Measurements from ENCODE around the gene KRT80. TPM values are rescaled to one million over a fixed set of nuclear protein-coding genes. Genes with fewer than 3 reads are reported as not detected.

The KRT80 gene
- total RNA-seq, 2 donors from 2014 or later = 0.30 to 1.5 TPM

- no peak for DNase-seq (ENCODE audit: low spot score)
- H3K27ac ChIP-seq = peak overlapping the region; percentile 37 to 39
These were observed 7.6 kb upstream of the KRT80 start for GRCh38 chr12:52199294-52199919.

DNA sequence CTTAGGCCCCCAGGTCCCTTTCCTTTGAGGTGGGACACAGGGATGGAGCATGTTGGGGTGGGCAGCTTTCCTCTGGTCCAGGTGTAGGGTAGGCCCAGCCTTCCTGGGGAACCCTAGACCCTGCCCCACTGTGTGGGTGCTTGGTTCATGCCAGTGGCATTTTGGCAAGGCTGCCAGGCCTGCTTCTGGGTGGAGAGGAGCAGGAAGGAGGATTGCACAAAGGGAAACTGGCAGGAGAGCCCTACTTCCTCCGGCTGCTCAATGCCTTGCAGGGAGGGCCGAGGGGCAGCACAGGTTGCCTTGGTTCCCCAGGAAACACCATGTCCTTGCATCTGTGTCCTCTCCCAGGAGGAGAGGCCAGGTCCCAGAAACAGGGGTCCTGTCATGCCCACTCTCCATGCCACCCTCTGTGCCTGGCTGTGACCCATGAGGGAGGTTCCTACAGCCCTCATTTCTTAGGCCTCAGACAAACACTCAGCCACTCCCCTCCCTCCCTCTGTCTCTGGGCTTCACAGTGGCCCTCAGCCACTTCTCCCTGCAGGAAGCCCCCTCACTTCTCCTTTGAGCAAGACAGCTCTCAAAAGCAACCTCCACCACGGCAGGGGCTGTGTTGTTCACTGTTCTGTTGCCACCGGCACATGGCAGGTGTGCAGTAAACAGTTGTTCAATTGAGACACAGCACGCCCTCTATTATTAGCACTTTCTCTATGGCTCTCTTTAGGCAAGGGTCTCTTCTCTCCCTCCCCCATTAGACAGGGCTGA is 6.8 kb upstream of the KRT80 start:
- DNase-seq (ENCODE audit: low spot score) = no peak
- Histone ChIP-seq H3K36me3 (no peaks in the 10 kb centered on the region), H3K9me3 (no peaks in the 10 kb centered on the region), H3K27me3 (no peaks in the 10 kb centered on the region), H3K4me3 (no peak overlapping the region), H3K27ac (peak overlapping the region; percentile 39 to 43), H3K4me1 (peaks cover 0 to 61% of the 10 kb centered on the region in 2 donors)
- TF ChIP-seq, protein P1, sequence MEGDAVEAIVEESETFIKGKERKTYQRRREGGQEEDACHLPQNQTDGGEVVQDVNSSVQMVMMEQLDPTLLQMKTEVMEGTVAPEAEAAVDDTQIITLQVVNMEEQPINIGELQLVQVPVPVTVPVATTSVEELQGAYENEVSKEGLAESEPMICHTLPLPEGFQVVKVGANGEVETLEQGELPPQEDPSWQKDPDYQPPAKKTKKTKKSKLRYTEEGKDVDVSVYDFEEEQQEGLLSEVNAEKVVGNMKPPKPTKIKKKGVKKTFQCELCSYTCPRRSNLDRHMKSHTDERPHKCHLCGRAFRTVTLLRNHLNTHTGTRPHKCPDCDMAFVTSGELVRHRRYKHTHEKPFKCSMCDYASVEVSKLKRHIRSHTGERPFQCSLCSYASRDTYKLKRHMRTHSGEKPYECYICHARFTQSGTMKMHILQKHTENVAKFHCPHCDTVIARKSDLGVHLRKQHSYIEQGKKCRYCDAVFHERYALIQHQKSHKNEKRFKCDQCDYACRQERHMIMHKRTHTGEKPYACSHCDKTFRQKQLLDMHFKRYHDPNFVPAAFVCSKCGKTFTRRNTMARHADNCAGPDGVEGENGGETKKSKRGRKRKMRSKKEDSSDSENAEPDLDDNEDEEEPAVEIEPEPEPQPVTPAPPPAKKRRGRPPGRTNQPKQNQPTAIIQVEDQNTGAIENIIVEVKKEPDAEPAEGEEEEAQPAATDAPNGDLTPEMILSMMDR (IDR thresholded peaks at IDR 0.05) = no peak

More at GRCh38 chr12:52199294-52199919, 7.6 kb upstream of the KRT80 start:
- Histone ChIP-seq H3K36me3 (no peaks in the 10 kb centered on the region), H3K4me3 (no peak overlapping the region), H3K27me3 (no peaks in the 10 kb centered on the region), H3K4me1 (peaks cover 0 to 56% of the 10 kb centered on the region in 2 donors), H3K9me3 (no peaks in the 10 kb centered on the region)
- TF ChIP-seq, protein P1 (IDR thresholded peaks at IDR 0.05) = no peak

DNA sequence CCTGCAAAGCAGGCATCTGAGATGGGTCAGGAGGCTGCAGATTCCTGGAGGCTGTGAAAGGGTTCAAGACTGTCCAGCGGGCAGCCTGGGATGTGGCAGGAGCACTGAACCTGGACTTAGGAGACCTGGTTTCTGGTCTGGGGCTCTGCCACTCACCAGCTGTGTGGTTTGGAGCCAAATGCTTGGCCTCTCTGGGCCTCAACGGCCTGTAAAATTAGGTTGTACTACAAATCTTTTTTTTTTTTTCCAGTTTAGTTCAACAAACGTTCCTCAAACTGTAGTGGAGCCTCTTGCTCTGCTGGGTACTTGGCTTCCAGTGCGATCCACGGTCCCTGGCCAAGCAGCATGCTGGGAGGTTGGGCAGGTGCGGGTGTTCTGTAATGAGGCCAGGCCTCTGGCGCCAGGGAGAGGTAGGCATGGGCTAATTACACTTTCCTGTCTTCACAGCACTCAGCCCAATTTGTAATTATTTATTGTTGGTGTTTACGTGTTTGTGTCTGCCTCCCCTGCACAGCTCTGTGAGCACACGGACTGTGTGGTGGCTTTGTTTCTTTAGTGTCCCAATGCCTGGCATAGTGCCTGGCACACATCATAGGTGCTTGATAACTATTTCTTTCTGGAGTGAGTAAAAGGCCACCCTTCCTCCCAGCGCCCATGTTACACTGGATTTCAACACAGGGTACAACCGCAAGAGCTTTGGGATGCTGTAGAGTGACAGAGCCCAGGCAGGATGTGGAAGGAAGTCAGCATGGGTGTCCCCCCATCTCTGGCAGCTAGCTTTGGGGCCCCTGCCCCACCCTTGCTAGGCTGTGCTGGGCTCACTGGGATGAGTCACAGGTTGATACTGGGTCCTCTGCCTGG is 5.8 kb upstream of the KRT80 start:
- Histone ChIP-seq H3K27me3 (no peaks in the 10 kb centered on the region), H3K27ac (peak overlapping the region in 1 of 2 donors; percentile 25), H3K9me3 (no peaks in the 10 kb centered on the region), H3K4me3 (no peak overlapping the region), H3K4me1 (peaks cover 0 to 61% of the 10 kb centered on the region in 2 donors), H3K36me3 (no peaks in the 10 kb centered on the region)
- TF ChIP-seq, protein P1 (IDR thresholded peaks at IDR 0.05) = no peak
- peak; percentile 73 for DNase-seq (ENCODE audit: low spot score)

GRCh38 chr12:52195065-52195730 is 3.4 kb upstream of the KRT80 start:
- no peak for DNase-seq (ENCODE audit: low spot score)
- no peaks in the 10 kb centered on the region for H3K27me3 ChIP-seq
- TF ChIP-seq, protein P1 (IDR thresholded peaks at IDR 0.05) = no peak
- no peaks in the 10 kb centered on the region for H3K9me3 ChIP-seq
- no peaks in the 10 kb centered on the region for H3K36me3 ChIP-seq
- no peak overlapping the region for H3K27ac ChIP-seq
- no peak overlapping the region for H3K4me3 ChIP-seq
- peaks cover 0 to 73% of the 10 kb centered on the region in 2 donors for H3K4me1 ChIP-seq

DNA sequence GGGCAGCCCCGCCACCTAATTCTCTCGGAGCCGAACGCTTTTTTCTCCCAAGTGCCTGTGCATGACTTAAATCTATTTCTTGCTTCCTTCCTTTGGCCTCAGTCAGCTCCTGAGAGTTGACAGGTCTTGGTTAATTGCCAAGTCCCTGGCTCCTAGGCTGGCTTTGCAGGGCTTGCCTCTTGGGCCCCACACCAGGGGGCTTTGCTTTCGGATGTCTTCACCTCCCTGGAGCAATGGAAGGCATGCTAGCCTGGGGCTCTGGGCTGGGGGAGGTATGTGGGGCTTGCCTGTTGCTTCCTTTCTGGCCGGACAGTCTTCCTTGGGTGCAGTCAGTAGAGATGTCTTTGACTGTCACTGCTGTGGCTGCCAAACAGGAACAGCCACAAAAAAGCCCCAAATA is 2.2 kb upstream of the KRT80 start:
- Histone ChIP-seq H3K9me3 (no peaks in the 10 kb centered on the region), H3K36me3 (no peaks in the 10 kb centered on the region), H3K27ac (no peak overlapping the region), H3K27me3 (no peaks in the 10 kb centered on the region), H3K4me1 (peaks cover 0 to 61% of the 10 kb centered on the region in 2 donors), H3K4me3 (no peak overlapping the region)
- DNase-seq (ENCODE audit: low spot score) = no peak
- TF ChIP-seq, protein P1 (IDR thresholded peaks at IDR 0.05) = no peak

Measured in right atrium auricular region (tissue), 2 donors.